ENCODE results near the gene SLC23A3.

The SLC23A3 gene, protein sequence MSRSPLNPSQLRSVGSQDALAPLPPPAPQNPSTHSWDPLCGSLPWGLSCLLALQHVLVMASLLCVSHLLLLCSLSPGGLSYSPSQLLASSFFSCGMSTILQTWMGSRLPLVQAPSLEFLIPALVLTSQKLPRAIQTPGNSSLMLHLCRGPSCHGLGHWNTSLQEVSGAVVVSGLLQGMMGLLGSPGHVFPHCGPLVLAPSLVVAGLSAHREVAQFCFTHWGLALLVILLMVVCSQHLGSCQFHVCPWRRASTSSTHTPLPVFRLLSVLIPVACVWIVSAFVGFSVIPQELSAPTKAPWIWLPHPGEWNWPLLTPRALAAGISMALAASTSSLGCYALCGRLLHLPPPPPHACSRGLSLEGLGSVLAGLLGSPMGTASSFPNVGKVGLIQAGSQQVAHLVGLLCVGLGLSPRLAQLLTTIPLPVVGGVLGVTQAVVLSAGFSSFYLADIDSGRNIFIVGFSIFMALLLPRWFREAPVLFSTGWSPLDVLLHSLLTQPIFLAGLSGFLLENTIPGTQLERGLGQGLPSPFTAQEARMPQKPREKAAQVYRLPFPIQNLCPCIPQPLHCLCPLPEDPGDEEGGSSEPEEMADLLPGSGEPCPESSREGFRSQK

GRCh38 chr2:219169930-219170654 is at the start of gene SLC23A3:
TSS of gene SLC23A3 (minus strand) at chr2:219170029. CDS start at chr2:219169984, 45 bp downstream.
- H3K4me1 ChIP-seq (ENCODE audit: low read length), result no peaks in the 10 kb centered on the region
- H3K9ac ChIP-seq (ENCODE audit: low read length), result no peak within 1 kb of the TSS
- peaks cover 3% of the 10 kb centered on the region; the same call in 1 of the 2 replicates for H3K36me3 ChIP-seq (replicated peaks; ENCODE audit: insufficient read depth, low read length)
- no peak within 1 kb of the TSS for H2AFZ ChIP-seq (ENCODE audit: low read length)
- no peaks in the 10 kb centered on the region for H3K9me2 ChIP-seq (replicated peaks; ENCODE audit: insufficient read depth, low read length)
- H3K27me3 ChIP-seq (replicated peaks; ENCODE audit: insufficient read depth, low read length), result no peaks in the 10 kb centered on the region
- H3F3A ChIP-seq (ENCODE audit: insufficient read depth, low read length), result no peaks in the 10 kb centered on the region
- peaks cover 15% of the 10 kb centered on the region for H3K79me2 ChIP-seq (ENCODE audit: low read length)
- no peak within 1 kb of the TSS for H3K4me2 ChIP-seq (ENCODE audit: low read depth, low read length)
- H3K4me3 ChIP-seq (ENCODE audit: low read length), result no peak within 1 kb of the TSS
- no peak for DNase-seq
- H3K9me3 ChIP-seq (replicated peaks; ENCODE audit: insufficient read depth, low read length), result no peaks in the 10 kb centered on the region
- TF ChIP-seq EZH2phosphoT487 (IDR thresholded peaks at IDR 0.05; ENCODE audit: low read length) (no peak), CTCF (IDR thresholded peaks at IDR 0.05; ENCODE audit: low read length) (no peak), EZH2 (optimal IDR thresholded peaks at IDR 0.05; ENCODE audit: low read depth, low read length) (no peak)
- no peak within 1 kb of the TSS for H3K27ac ChIP-seq (ENCODE audit: low read length)
- no peaks in the 10 kb centered on the region for H4K20me1 ChIP-seq (ENCODE audit: insufficient read depth, low read length)

- peaks cover 6% of the 10 kb centered on the region; the same call in 1 of the 2 replicates for H3K79me2 ChIP-seq (ENCODE audit: low read length)
- H3K4me1 ChIP-seq (ENCODE audit: low read length), result peaks cover 13% of the 10 kb centered on the region
- no peaks in the 10 kb centered on the region for H3K9me2 ChIP-seq (replicated peaks; ENCODE audit: insufficient read depth, low read length)
- peak within 1 kb of the TSS; percentile 67 for H3K9ac ChIP-seq (ENCODE audit: low read length)
- no peak for TF ChIP-seq CTCF (IDR thresholded peaks at IDR 0.05; ENCODE audit: low read length)
- no peaks in the 10 kb centered on the region for H4K20me1 ChIP-seq (ENCODE audit: insufficient read depth, low read length)
- no peaks in the 10 kb centered on the region for H3K27me3 ChIP-seq (replicated peaks; ENCODE audit: insufficient read depth, low read length)
- no peaks in the 10 kb centered on the region; the same call in 1 of the 2 replicates for H3K36me3 ChIP-seq (replicated peaks; ENCODE audit: insufficient read depth, low read length)
- peak within 1 kb of the TSS; percentile 59; the same call in 1 of the 2 replicates for H3K27ac ChIP-seq (ENCODE audit: low read length)
- H2AFZ ChIP-seq (ENCODE audit: low read length), result peak within 1 kb of the TSS; percentile 78
- H3K4me3 ChIP-seq (ENCODE audit: low read length), result peak within 1 kb of the TSS; percentile 76
- peak; percentile 94 for DNase-seq
- peak within 1 kb of the TSS; percentile 99 for H3K4me2 ChIP-seq (ENCODE audit: low read depth, low read length)
- no peaks in the 10 kb centered on the region for H3K9me3 ChIP-seq (replicated peaks; ENCODE audit: insufficient read depth, low read length)
- H3F3A ChIP-seq (ENCODE audit: insufficient read depth, low read length), result peaks cover 17% of the 10 kb centered on the region; the same call in 1 of the 2 replicates
These were observed 49.2 kb upstream of the SLC23A3 start, which contains the start of gene ABCB6 for GRCh38 chr2:219218732-219219701. TSS of gene ABCB6 (minus strand) at chr2:219218958. CDS start at chr2:219218673, 285 bp downstream.

- Histone ChIP-seq H3K4me2 (ENCODE audit: low read depth, low read length) (peak overlapping the region; percentile 99), H3K27ac (ENCODE audit: low read length) (peak overlapping the region; percentile 59; the same call in 1 of the 2 replicates), H4K20me1 (ENCODE audit: insufficient read depth, low read length) (no peaks in the 10 kb centered on the region), H3K4me1 (ENCODE audit: low read length) (peaks cover 13% of the 10 kb centered on the region), H3K9me2 (replicated peaks; ENCODE audit: insufficient read depth, low read length) (no peaks in the 10 kb centered on the region), H3F3A (ENCODE audit: insufficient read depth, low read length) (peaks cover 17% of the 10 kb centered on the region; the same call in 1 of the 2 replicates), H3K9ac (ENCODE audit: low read length) (peak overlapping the region; percentile 67), H3K36me3 (replicated peaks; ENCODE audit: insufficient read depth, low read length) (no peaks in the 10 kb centered on the region), H2AFZ (ENCODE audit: low read length) (peak overlapping the region; percentile 78), H3K4me3 (ENCODE audit: low read length) (peak overlapping the region; percentile 76), H3K79me2 (ENCODE audit: low read length) (peaks cover 6% of the 10 kb centered on the region; the same call in 1 of the 2 replicates), H3K27me3 (replicated peaks; ENCODE audit: insufficient read depth, low read length) (no peaks in the 10 kb centered on the region), H3K9me3 (replicated peaks; ENCODE audit: insufficient read depth, low read length) (no peaks in the 10 kb centered on the region)
- TF ChIP-seq EZH2 (optimal IDR thresholded peaks at IDR 0.05; ENCODE audit: low read depth, low read length) (no peak), EZH2phosphoT487 (IDR thresholded peaks at IDR 0.05; ENCODE audit: low read length) (no peak), CTCF (IDR thresholded peaks at IDR 0.05; ENCODE audit: low read length) (no peak)
- DNase-seq, result peak; percentile 40
These were observed 48.4 kb upstream of the SLC23A3 start for GRCh38 chr2:219218217-219218731.
